NOMO-1 (cell line): Measurements from ENCODE around the gene TROAP.
"Not testable (repeated sequence)": the region's sequence is repeated elsewhere in the genome, so short reads cannot be mapped to it uniquely, and the experiment has no call there.

ENCODE experiments used
- DNase-seq, 2 experiments: peaks; one replicate each; lab custom pipeline; 2025; ENCODE audit not compliant: unreplicated experiment in 2 of 2; lab: John Stamatoyannopoulos, UW

TROAP gene

GRCh38 chr12:49294086-49294803, 28.8 kb upstream of the TROAP start:
- no peak for DNase-seq

GRCh38 chr12:49294804-49295081, 28.3 kb upstream of the TROAP start:
- no peak for DNase-seq

GRCh38 chr12:49295082-49295936, 27.7 kb upstream of the TROAP start, which contains the start of gene PRPH:
Gene PRPH, plus strand, starts transcription at chr12:49295147. Its CDS starts 54 bp downstream, at chr12:49295201.
- no peak for DNase-seq

GRCh38 chr12:49296034-49296835, 26.8 kb upstream of the TROAP start:
- DNase-seq, result peak; percentile 15 to 34

GRCh38 chr12:49296836-49297694, 26.0 kb upstream of the TROAP start:
- peak; percentile 48 to 76 for DNase-seq

- no peak for DNase-seq
These were observed 25.4 kb upstream of the TROAP start for GRCh38 chr12:49297695-49298060.

- no peak for DNase-seq
These were observed 24.9 kb upstream of the TROAP start for GRCh38 chr12:49298160-49298559.

GRCh38 chr12:49301760-49302159, 21.3 kb upstream of the TROAP start:
- no peak for DNase-seq

GRCh38 chr12:49304161-49304560, 18.9 kb upstream of the TROAP start:
- no peak for DNase-seq

- DNase-seq, result no peak
These were observed 17.1 kb upstream of the TROAP start for GRCh38 chr12:49305762-49306510.

GRCh38 chr12:49309386-49309785, 13.7 kb upstream of the TROAP start:
- DNase-seq, result no peak

- DNase-seq, result not testable (repeated sequence)
These were observed 12.5 kb upstream of the TROAP start for GRCh38 chr12:49310451-49311000.

- DNase-seq, result no peak
These were observed 8.2 kb upstream of the TROAP start for GRCh38 chr12:49314811-49315210.

GRCh38 chr12:49317118-49317517, 5.9 kb upstream of the TROAP start:
- not testable (repeated sequence) for DNase-seq

GRCh38 chr12:49320411-49321103, 2.5 kb upstream of the TROAP start:
- DNase-seq, result not testable (repeated sequence)

- no peak for DNase-seq
These were observed 718 bp upstream of the TROAP start for GRCh38 chr12:49322367-49322707.

- no peak for DNase-seq
These were observed 556 bp downstream of the TROAP start for GRCh38 chr12:49323524-49324097.

- DNase-seq, result no peak
These were observed 2.6 kb downstream of the TROAP start for GRCh38 chr12:49325606-49326005.

- DNase-seq, result no peak
These were observed 4.3 kb downstream of the TROAP start for GRCh38 chr12:49327368-49327767.
